GM12891 (cell line): Measurements from ENCODE around the gene CCSER2.

Source experiments
- POLR2A ChIP-seq: IDR thresholded peaks from 2 replicates; pipeline ENCODE4 v1.6.1; 2011; ENCODE audit warnings: low read depth, low read length, control low read depth
- POLR2AphosphoS5 ChIP-seq: IDR thresholded peaks from 2 replicates; pipeline ENCODE4 v1.6.1; 2011; ENCODE audit warnings: low read depth, low read length, control low read depth

DNA sequence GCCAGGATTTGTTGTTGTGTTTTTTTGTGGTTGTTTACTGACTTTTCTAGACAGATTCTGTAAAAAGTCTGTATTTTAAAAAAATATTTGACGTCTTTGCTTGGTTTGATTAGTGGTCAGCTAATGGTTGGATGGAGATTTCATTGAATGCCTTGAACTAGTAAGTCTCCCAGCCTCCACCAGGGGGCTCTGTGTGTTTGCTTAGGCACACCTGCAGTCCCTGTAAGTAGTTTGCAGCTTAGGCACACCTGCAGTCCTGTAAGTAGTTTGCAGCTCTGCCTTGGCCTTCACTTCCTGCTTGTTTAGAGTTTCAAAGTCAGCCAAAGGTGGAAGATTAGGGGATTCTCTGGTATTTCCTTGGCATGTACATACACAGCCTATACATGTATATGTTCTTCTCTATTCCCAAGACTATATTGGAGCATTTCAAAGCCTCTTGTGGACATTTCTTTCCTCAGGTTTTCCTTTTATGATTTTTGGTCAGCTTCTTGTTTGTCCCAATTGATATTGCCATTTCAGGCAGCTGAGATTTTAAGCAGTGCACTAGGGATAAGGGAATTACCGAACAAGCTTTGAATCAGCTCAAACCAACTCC, 101.6 kb downstream of the CCSER2 start:
- no peak for TF ChIP-seq POLR2A
- no peak for TF ChIP-seq POLR2AphosphoS5
